Parathyroid adenoma (tissue), 2 donors: ENCODE data around the gene RPP25L.
A peak's percentile ranks its signal among the peaks of the same experiment; 100 is the strongest.
"Not testable (repeated sequence)": the region's sequence is repeated elsewhere in the genome, so short reads cannot be mapped to it uniquely, and the experiment has no call there.

Experiments used
- H2AFZ ChIP-seq: fragments of 300-600 bp; sonication (generic); one replicate; pipeline ENCODE4 v1.7.0; 2017; ENCODE audit warnings: antibody characterized with exemption, mild to moderate bottlenecking
- H3K27ac ChIP-seq: fragments of 300-600 bp; sonication (generic); one replicate; pipeline ENCODE4 v1.7.0; 2017
- H3K27me3 ChIP-seq: fragments of 300-600 bp; sonication (generic); one replicate; pipeline ENCODE4 v1.7.0; 2017; ENCODE audit warnings: low read length; ENCODE audit not compliant: control insufficient read depth, insufficient read depth
- H3K36me3 ChIP-seq: fragments of 300-600 bp; sonication (generic); one replicate; pipeline ENCODE4 v1.7.0; 2017; ENCODE audit warnings: low read length; ENCODE audit not compliant: control insufficient read depth, insufficient read depth
- H3K4me1 ChIP-seq: fragments of 300-600 bp; sonication (generic); one replicate; pipeline ENCODE4 v1.7.0; 2017; ENCODE audit warnings: control low read depth
- H3K4me2 ChIP-seq: fragments of 300-600 bp; sonication (generic); one replicate; pipeline ENCODE4 v1.7.0; 2017; ENCODE audit warnings: low read length
- H3K4me3 ChIP-seq: fragments of 300-600 bp; sonication (generic); one replicate; pipeline ENCODE4 v1.7.0; 2017; ENCODE audit warnings: low read depth, low read length
- H3K79me2 ChIP-seq: fragments of 300-600 bp; sonication (generic); one replicate; pipeline ENCODE4 v1.7.0; 2017; ENCODE audit warnings: control low read depth
- H3K9ac ChIP-seq: fragments of 300-600 bp; sonication (generic); one replicate; pipeline ENCODE4 v1.7.0; 2017; ENCODE audit warnings: mild to moderate bottlenecking
- H3K9me3 ChIP-seq: fragments of 300-600 bp; sonication (generic); one replicate; pipeline ENCODE4 v1.7.0; 2017; ENCODE audit warnings: low read length; ENCODE audit not compliant: control insufficient read depth
- CTCF ChIP-seq: fragments of 300-600 bp; sonication (generic); IDR thresholded peaks from one replicate; pipeline ENCODE4 v1.7.0; 2017; ENCODE audit warnings: antibody characterized with exemption, mild to moderate bottlenecking
- donor health status: primary hyperparathyroidism.

The RPP25L gene

GRCh38 chr9:34647084-34647403 lies 35.1 kb upstream of the RPP25L start:
- H3K79me2 ChIP-seq: peaks cover 3% of the 10 kb centered on the region
- no peaks in the 10 kb centered on the region for H3K36me3 ChIP-seq
- TF ChIP-seq CTCF: no peak
- no peaks in the 10 kb centered on the region for H3K27me3 ChIP-seq
- peak overlapping the region; percentile 97 for H3K4me3 ChIP-seq
- peak overlapping the region; percentile 100 for H3K4me2 ChIP-seq
- peaks cover 6% of the 10 kb centered on the region for H3K4me1 ChIP-seq
- H3K9ac ChIP-seq: peak overlapping the region; percentile 23
- H3K9me3 ChIP-seq: no peaks in the 10 kb centered on the region
- peak overlapping the region; percentile 75 for H3K27ac ChIP-seq
- peak overlapping the region; percentile 76 for H2AFZ ChIP-seq

GRCh38 chr9:34646211-34647083 lies 34.5 kb upstream of the RPP25L start, which contains the start of gene GALT:
Gene GALT (plus strand): TSS chr9:34646675. CDS start chr9:34646705, 30 bp downstream.
- peak within 1 kb of the TSS; percentile 75 for H3K27ac ChIP-seq
- peaks cover 6% of the 10 kb centered on the region for H3K4me1 ChIP-seq
- H3K27me3 ChIP-seq: no peaks in the 10 kb centered on the region
- peak within 1 kb of the TSS; percentile 100 for H3K4me2 ChIP-seq
- H2AFZ ChIP-seq: peak within 1 kb of the TSS; percentile 76
- H3K79me2 ChIP-seq: peaks cover 3% of the 10 kb centered on the region
- peak within 1 kb of the TSS; percentile 97 for H3K4me3 ChIP-seq
- no peaks in the 10 kb centered on the region for H3K36me3 ChIP-seq
- TF ChIP-seq CTCF: peak; percentile 18
- peak within 1 kb of the TSS; percentile 23 for H3K9ac ChIP-seq
- H3K9me3 ChIP-seq: no peaks in the 10 kb centered on the region

- TF ChIP-seq CTCF: no peak
- Histone ChIP-seq H3K9ac (no peak overlapping the region), H3K4me3 (no peak overlapping the region), H3K27ac (peak overlapping the region; percentile 19), H3K4me2 (no peak overlapping the region), H3K27me3 (no peaks in the 10 kb centered on the region), H3K4me1 (peaks cover 6% of the 10 kb centered on the region), H3K79me2 (peaks cover 3% of the 10 kb centered on the region), H3K36me3 (no peaks in the 10 kb centered on the region), H3K9me3 (no peaks in the 10 kb centered on the region), H2AFZ (peak overlapping the region; percentile 42)
These were observed 32.9 kb upstream of the RPP25L start for GRCh38 chr9:34644766-34645314.

- no peaks in the 10 kb centered on the region for H3K36me3 ChIP-seq
- H3K4me2 ChIP-seq: no peak overlapping the region
- no peaks in the 10 kb centered on the region for H3K27me3 ChIP-seq
- TF ChIP-seq CTCF: no peak
- no peak overlapping the region for H3K27ac ChIP-seq
- peaks cover 4% of the 10 kb centered on the region for H3K4me1 ChIP-seq
- no peaks in the 10 kb centered on the region for H3K9me3 ChIP-seq
- peaks cover under 1% of the 10 kb centered on the region for H3K79me2 ChIP-seq
- no peak overlapping the region for H3K4me3 ChIP-seq
- H3K9ac ChIP-seq: no peak overlapping the region
- no peak overlapping the region for H2AFZ ChIP-seq
These were observed 30.8 kb upstream of the RPP25L start for GRCh38 chr9:34642679-34643078.

GRCh38 chr9:34639322-34639721 lies 27.4 kb upstream of the RPP25L start:
- not testable (repeated sequence) for H2AFZ ChIP-seq, H3K36me3 ChIP-seq, H3K27ac ChIP-seq, H3K79me2 ChIP-seq, H3K4me2 ChIP-seq, H3K4me3 ChIP-seq, H3K27me3 ChIP-seq, H3K9me3 ChIP-seq, H3K4me1 ChIP-seq, H3K9ac ChIP-seq
